Ovary (tissue), 3 donors: Measurements from ENCODE around the gene UGGT2.

ENCODE experiments used
- CTCF ChIP-seq, 3 donors: fragments of 450-650 bp in 2 of 3; fragments of 200-600 bp in 1 of 3; IDR thresholded peaks; one replicate each; pipeline versions ENCODE4 v1.5.1 to v1.8.0; 2016 to 2022; ENCODE audit warnings: antibody characterized with exemption in 3 of 3, mild to moderate bottlenecking in 1 of 3
- EP300 ChIP-seq: sonication (generic); formaldehyde crosslinking; IDR thresholded peaks from one replicate; pipeline ENCODE4 v1.6.1; 2017; ENCODE audit warnings: antibody characterized with exemption
- donor health status: DM: no; HTN: no; CAD: no.

- TF ChIP-seq CTCF (IDR thresholded peaks at IDR 0.05) (no peak), EP300 (no peak)
Observed at GRCh38 chr13:95787356-95788099, 265.7 kb downstream of the UGGT2 start.
